Measurements from ENCODE around the gene ZNF341. TPM values are rescaled to one million over a fixed set of nuclear protein-coding genes. Genes with fewer than 3 reads are reported as not detected.

The ZNF341 gene
- total and polyA plus RNA-seq, 7 donors = 1.2 to 7.9 (median 2.5) TPM

DNA sequence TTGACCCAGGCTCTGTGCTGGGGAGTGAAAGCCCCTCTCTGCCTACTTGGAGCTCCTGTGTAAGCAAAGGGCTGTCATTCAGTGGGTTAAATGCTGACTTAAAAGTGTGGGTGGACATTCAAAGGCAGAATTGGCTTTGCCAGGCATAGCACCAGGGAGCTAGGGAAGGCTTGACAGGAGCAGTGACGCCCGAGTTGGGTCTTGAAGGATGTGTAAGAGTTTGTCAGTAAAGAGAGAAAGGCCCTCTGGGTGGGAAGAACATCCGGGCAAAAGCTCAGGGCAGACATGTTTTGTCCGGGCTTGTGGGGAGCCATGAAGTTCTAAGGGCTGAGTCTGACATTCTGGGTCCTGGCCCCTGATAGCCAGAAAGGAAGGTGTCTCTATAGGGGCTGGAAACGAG lies 51.5 kb downstream of the ZNF341 start:
- TF ChIP-seq POLR2A (IDR thresholded peaks at IDR 0.05) (no peak), EP300 (IDR thresholded peaks at IDR 0.05) (no peak), POLR2AphosphoS5 (IDR thresholded peaks at IDR 0.05) (no peak)
- TF ChIP-seq, protein P1, sequence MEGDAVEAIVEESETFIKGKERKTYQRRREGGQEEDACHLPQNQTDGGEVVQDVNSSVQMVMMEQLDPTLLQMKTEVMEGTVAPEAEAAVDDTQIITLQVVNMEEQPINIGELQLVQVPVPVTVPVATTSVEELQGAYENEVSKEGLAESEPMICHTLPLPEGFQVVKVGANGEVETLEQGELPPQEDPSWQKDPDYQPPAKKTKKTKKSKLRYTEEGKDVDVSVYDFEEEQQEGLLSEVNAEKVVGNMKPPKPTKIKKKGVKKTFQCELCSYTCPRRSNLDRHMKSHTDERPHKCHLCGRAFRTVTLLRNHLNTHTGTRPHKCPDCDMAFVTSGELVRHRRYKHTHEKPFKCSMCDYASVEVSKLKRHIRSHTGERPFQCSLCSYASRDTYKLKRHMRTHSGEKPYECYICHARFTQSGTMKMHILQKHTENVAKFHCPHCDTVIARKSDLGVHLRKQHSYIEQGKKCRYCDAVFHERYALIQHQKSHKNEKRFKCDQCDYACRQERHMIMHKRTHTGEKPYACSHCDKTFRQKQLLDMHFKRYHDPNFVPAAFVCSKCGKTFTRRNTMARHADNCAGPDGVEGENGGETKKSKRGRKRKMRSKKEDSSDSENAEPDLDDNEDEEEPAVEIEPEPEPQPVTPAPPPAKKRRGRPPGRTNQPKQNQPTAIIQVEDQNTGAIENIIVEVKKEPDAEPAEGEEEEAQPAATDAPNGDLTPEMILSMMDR (IDR thresholded peaks at IDR 0.05) = no peak
- H3K4me1 ChIP-seq = peaks cover 0 to 2% (median 1%) of the 10 kb centered on the region in 4 donors
- intact Hi-C loops (cut with DNase I) = no loop called here
- no peak for DNase-seq
- H3K27ac ChIP-seq = no peak overlapping the region
- no peaks in the 10 kb centered on the region for H3K9me3 ChIP-seq
- no peaks in the 10 kb centered on the region for H3K27me3 ChIP-seq
- 87 to 89% methylated on average over 5 of the region's 5 CpGs for WGBS, 2 donors
- peaks cover 0 to 12% (median 4%) of the 10 kb centered on the region in 4 donors for H3K36me3 ChIP-seq
- H3K4me3 ChIP-seq = no peak overlapping the region

DNA sequence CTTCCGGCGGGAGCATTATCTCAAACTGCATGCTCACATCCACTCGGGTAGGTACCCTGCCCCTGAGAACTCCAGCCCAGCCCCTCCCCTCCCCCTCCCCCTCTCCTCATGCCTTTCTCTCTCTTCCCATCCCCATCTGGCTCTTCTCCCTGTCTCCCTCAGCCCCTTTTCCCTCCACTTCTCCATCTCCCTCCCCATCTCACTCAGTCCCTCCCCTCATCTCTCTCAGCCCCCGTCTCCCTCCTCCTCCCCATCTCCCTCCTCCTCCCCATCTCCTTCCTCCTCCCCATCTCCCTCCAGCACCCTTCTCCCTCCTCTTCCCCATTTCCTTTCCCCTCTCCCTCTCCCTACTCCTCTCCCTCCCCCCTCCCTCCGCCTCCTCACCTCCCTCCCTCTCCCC lies 52.0 kb downstream of the ZNF341 start:
- peaks cover 0 to 12% (median 4%) of the 10 kb centered on the region in 4 donors for H3K36me3 ChIP-seq
- WGBS, 2 donors = 80 to 86% methylated on average over 5 of the region's 5 CpGs
- no peaks in the 10 kb centered on the region for H3K9me3 ChIP-seq
- DNase-seq = no peak
- TF ChIP-seq EP300 (IDR thresholded peaks at IDR 0.05) (no peak), POLR2A (IDR thresholded peaks at IDR 0.05) (no peak), POLR2AphosphoS5 (IDR thresholded peaks at IDR 0.05) (no peak)
- TF ChIP-seq, protein P1 (IDR thresholded peaks at IDR 0.05) = no peak
- no peak overlapping the region for H3K27ac ChIP-seq
- peaks cover 0 to 8% (median 7%) of the 10 kb centered on the region in 4 donors for H3K4me1 ChIP-seq
- no peak overlapping the region for H3K4me3 ChIP-seq
- H3K27me3 ChIP-seq = no peaks in the 10 kb centered on the region
- intact Hi-C loops (cut with DNase I) = no loop called here

DNA sequence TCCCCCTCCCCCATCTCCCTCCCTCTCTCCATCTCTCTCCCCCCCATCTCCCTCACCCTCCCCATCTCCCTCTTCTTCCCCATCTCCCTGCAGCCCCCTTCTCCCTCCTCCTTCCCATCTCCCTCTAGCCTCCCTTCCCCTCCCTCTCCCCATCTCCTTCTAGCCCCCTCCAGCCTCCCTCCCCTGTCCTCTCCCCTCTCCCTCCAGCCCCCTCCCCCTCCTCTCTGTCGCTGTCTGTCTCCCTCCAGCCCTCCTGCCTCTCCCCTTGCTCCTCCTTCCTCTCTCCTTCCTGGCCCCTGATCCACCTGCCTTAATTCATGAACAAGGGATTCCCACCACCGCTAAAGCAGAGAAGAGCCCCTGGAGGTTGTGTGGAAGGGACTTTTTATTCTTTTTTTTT lies 52.4 kb downstream of the ZNF341 start:
- no peak overlapping the region for H3K4me3 ChIP-seq
- no peaks in the 10 kb centered on the region for H3K9me3 ChIP-seq
- intact Hi-C loops (cut with DNase I) = no loop called here
- DNase-seq = no peak
- no peaks in the 10 kb centered on the region for H3K27me3 ChIP-seq
- 84 to 91% methylated on average over 2 of the region's 2 CpGs for WGBS, 2 donors
- H3K36me3 ChIP-seq = peaks cover 0 to 12% (median 4%) of the 10 kb centered on the region in 4 donors
- TF ChIP-seq, protein P1 (IDR thresholded peaks at IDR 0.05) = no peak
- no peak for TF ChIP-seq POLR2A (IDR thresholded peaks at IDR 0.05)
- no peak for TF ChIP-seq POLR2AphosphoS5 (IDR thresholded peaks at IDR 0.05)
- no peak for TF ChIP-seq EP300 (IDR thresholded peaks at IDR 0.05)
- H3K4me1 ChIP-seq = peaks cover 0 to 12% (median 11%) of the 10 kb centered on the region in 4 donors
- no peak overlapping the region for H3K27ac ChIP-seq

DNA sequence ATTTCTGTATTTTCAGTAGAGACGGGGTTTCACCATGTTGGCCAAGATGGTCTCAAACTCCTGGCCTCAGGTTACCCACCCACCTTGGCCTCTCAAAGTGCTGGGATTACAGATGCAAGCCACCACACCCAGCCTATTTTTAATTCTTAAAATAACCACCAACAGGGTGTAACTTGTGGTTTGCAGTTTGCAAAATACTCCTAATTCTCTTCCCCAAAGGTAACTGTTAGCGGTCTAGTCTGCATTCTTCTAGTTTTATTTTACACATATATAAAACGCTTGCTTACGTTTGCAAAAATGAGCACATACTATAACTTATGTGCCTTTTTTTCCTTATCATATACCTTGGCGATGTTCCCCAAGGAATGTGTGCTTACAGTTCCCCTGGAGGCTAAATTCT lies 53.7 kb downstream of the ZNF341 start:
- no peak for TF ChIP-seq POLR2AphosphoS5 (IDR thresholded peaks at IDR 0.05)
- no peak for TF ChIP-seq POLR2A (IDR thresholded peaks at IDR 0.05)
- TF ChIP-seq, protein P1 (IDR thresholded peaks at IDR 0.05) = no peak
- no peak for TF ChIP-seq EP300 (IDR thresholded peaks at IDR 0.05)
- H3K4me3 ChIP-seq = no peak overlapping the region
- no peak overlapping the region for H3K27ac ChIP-seq
- no peak for DNase-seq
- intact Hi-C loops (cut with DNase I) = no loop called here
- no peaks in the 10 kb centered on the region for H3K27me3 ChIP-seq
- peaks cover 0 to 12% (median 4%) of the 10 kb centered on the region in 4 donors for H3K36me3 ChIP-seq
- 88 to 91% methylated on average over 5 of the region's 5 CpGs for WGBS, 2 donors
- H3K9me3 ChIP-seq = no peaks in the 10 kb centered on the region
- H3K4me1 ChIP-seq = peaks cover 0 to 25% (median 24%) of the 10 kb centered on the region in 4 donors

Data from sigmoid colon (tissue), 7 donors.